ENCODE measurements around the gene CACNA1D.

CACNA1D gene

GRCh38 chr3:53787016-53787415, 292.6 kb downstream of the CACNA1D start:
- DNase-seq (ENCODE audit: low read depth) = no peak

DNA sequence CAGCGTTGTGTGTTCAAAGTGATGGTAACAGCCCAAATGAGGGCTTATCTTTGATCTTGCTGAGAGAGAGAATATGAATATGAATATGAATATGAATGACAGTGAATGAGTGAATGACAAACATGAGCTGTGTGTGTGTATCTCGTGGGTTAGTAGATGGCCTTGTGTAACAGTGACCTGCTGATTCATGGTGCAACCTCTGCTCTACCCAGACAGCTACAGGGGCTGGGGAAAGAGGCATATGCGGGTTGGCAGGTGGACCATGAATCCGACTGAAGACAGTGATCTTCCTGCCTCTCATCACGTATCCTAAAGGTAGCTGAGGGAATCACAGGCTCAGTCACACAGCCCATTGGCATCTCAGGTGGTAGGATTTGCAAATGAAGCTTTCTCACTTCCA, 293.6 kb downstream of the CACNA1D start:
- DNase-seq (ENCODE audit: low read depth) = no peak

GRCh38 chr3:53789459-53789858, 295.0 kb downstream of the CACNA1D start:
- DNase-seq (ENCODE audit: low read depth) = no peak

DNA sequence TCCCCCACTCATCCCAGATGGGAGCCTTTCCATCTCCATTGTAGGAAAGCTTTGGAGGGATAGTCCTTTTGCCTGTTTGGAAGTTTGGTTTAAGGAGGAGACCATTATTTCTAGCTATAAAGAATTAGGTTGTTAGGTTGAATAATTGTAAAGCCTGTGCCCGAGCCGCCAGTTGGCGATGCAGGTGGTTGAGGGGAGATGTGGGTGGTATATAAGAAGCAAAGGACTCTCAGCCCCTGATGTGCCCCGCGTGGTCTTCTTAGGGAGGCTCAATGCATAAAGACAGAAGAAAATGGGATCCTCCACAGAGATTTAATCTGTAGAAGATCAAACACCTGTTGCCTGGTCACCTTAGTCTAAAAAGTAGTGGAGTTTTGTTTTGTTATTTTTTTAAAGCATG, 296.1 kb downstream of the CACNA1D start:
- DNase-seq (ENCODE audit: low read depth) = no peak

- no peak for DNase-seq (ENCODE audit: low read depth)
These were observed 296.9 kb downstream of the CACNA1D start for GRCh38 chr3:53791317-53791716.

DNA sequence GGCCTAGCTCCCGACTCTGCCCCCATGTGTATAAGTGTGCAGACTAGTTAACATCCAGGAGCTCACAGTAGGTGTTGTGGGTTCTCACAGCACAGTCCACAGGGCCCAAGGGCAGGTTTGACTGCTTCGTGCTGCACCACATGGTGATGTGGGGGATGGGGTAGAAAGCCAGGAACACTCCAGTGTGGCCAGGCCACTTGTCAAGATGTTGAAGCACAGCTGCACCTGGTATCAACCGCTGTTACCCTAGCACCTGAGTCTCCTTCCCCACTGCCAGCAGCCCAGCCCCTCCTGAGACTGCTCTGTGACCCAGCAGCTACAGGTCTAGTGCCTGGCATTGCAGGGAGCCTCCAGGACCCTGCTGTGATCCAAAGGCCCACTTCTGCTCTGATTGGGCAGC, 298.5 kb downstream of the CACNA1D start:
- no peak for DNase-seq (ENCODE audit: low read depth)

- DNase-seq (ENCODE audit: low read depth) = no peak
These were observed 300.2 kb downstream of the CACNA1D start for GRCh38 chr3:53794597-53794996.

DNA sequence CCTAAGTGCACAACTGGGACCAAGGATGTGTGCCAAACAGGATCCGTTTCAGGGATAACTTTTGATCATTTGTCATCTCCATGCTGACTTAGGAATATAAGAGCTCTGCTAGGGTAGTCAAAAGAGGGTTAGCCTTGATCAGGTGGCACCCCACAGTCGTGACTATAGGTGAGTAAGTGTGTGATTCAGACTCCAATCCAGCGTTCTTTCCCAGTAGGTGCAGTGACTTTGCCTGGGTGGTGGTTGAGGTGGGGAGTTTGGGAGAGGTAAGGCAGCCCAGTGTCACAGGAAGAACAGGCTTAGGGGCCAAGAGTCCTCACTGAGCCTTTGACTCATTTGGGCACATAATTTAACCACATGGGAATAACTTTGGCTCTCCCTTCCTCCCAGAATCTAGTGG, 300.8 kb downstream of the CACNA1D start:
- DNase-seq (ENCODE audit: low read depth) = no peak

DNA sequence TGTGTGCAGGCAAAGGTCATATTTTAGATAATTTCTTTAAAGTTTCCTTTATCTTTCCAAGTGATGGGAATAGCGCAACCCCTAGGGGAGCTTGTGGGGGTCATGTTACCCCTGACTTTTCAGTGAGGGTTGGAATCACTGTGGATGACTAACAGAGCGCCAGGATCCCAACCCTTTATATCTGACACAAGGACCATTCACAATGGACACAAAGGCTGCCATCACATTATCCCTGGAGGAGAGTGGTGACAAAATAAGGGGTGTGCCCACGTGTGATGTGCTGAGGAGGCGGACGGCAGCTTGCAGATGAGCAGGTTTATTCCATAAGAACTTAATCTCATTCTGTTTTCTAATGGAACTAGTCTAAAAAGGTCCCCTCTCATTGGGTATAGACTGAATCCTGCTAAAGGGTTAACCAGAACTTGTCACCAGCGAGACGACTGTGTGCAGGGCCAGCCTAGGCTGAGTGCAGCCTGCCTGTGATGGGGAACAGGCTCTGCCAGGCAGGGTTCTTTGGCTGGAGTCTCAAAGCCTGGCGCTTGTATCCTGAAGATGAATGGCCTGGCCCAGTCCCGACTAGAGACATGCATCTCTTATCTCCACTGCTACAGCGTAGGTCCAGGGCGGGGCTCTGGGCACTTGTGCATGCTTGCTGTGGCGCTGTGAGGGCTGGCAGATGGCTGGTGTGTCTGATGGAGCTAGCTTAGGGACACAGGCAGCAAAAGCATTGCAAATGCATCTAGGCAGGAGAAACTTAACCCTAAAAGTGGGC, 301.6 kb downstream of the CACNA1D start:
- no peak for DNase-seq (ENCODE audit: low read depth)

DNA sequence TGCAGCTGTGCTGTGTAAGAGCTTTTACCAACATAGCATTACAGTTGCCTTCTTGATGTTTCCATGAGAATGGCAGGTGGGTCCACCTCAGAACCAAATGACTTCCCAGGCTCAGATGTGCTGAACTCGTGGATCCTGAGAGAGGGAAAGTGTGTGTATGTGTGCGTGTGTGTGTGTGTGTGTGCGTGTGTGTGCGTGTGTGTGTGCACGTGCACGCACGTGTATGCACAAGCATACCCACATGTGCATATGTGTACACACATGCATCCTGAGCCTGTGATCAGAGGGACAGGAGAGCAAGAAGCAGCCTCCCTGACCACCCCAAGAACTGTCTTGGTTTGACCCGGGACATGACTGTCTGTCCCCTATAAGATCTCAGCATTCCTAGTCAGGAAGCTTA, 303.7 kb downstream of the CACNA1D start:
- no peak for DNase-seq (ENCODE audit: low read depth)

GRCh38 chr3:53799338-53799865, 305.0 kb downstream of the CACNA1D start:
- DNase-seq (ENCODE audit: low read depth) = no peak

- DNase-seq (ENCODE audit: low read depth) = no peak
These were observed 305.9 kb downstream of the CACNA1D start for GRCh38 chr3:53800041-53800906.

DNA sequence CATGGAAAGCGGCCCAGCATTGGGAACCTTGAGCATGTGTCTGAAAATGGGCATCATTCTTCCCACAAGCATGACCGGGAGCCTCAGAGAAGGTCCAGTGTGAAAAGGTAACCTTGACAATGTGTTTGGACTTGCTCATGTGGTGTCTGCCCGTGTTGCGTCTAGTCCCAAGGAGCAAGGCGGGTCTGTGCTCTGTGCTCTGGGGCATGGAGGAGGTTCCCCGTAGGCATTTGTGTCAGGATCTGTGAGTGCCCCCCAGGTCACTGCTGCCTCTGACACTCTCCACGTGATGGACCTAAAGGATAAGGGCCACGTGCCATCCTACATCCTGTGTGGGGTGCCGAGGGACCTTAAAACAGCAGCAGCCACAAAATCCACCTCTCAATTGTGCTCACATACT, 306.9 kb downstream of the CACNA1D start:
- DNase-seq (ENCODE audit: low read depth) = no peak

DNA sequence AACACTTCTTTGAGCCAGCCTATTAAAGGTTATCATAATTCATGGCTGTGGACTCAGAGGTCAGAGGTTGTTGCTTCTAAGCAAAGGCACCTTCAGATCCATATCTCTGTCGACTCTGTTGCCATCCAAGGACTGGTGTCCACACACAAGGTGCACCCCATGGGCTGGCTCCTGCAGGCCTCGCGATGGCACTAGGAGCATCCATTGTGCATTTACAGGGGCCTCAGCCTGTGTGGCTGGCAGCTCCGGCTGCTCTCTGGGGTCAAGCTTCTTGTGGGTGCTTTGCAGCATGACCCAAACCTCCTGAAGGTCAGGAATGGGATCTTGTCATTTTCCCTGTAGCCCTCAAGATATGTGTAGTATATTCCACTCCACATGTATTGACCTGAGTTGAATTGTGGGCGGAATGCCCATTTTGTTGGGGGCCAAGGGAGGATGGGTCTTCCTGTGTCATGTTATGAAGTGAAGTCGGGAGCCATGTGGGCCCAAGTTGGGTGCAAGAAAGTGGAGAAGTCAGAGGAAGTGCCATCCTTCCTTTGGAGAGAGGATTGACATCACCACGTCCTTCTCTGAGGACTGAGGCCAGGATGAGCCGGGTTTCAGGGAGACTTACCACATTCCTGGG, 308.0 kb downstream of the CACNA1D start:
- DNase-seq (ENCODE audit: low read depth) = no peak

DNA sequence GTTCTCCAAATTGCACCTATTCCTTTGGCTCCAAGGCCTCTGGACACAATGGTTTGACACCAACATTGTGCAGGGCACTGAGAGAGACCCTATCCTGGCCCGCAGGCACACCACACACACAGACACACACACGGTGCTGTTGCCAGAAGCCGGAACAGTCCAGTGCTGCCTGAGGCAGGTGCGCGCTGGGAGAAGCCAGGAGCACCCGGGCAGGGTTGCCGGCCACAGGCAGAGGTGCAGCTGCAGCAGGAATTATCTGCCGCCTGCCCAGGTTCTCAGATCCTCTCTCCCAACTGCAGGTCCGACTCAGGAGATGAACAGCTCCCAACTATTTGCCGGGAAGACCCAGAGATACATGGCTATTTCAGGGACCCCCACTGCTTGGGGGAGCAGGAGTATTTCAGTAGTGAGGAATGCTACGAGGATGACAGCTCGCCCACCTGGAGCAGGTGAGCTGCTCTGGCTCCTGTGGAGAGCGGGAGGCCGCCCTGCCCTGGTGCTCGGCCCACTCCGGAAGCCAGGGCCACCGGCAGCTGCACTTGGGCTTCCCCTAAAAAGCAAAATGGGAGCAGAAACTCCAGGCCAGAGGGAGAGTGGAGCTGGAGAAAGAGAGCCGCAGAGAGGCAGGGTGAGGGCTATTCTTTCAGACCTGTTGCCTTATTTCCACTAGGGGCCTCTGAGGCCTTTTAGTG, 308.9 kb downstream of the CACNA1D start:
- no peak for DNase-seq (ENCODE audit: low read depth)

- no peak for DNase-seq (ENCODE audit: low read depth)
These were observed 309.6 kb downstream of the CACNA1D start for GRCh38 chr3:53803816-53804695.

GRCh38 chr3:53804697-53805462, 310.5 kb downstream of the CACNA1D start:
- peak; percentile 68 for DNase-seq (ENCODE audit: low read depth)

DNA sequence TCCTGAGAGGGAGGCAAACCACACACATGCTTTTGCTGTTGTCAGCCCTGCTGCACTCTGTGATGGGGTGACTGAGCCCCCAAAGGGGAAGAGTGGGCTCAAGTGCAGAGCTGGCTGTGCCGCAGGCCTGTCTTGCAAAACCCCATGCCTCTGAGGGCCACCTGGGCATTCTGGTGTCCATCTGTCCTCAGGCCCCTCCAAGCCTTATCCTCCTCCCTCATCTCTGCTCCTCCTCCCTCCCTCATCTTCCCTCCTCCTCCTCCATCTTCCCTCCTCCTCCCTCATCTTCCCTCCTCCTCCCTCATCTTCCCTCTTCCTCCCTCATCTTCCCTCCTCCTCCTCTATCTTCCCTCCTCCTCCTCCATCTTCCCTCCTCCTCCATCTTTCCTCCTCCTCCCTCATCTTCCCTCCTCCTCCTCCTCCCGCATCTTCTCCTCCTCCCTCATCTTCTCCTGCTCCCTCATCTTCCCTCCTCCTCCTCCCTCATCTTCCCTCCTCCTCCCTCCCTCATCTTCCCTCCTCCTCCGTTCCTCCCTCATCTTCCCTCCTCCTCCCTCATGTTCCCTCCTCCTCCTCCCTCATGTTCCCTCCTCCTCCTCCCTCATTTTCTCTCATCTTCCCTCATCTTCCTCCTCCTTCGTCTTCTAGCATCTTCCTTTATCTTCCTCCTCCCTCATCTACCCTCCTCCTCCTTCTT, 311.2 kb downstream of the CACNA1D start:
- no peak for DNase-seq (ENCODE audit: low read depth)

All from GM04504 (cell line).